GM12874 (cell line): Measurements from ENCODE around the gene MPC1.

Experiments used
- TF ChIP-seq, protein P1 (sequence below): IDR thresholded peaks from 2 replicates; pipeline ENCODE4 v1.5.1; 2011; ENCODE audit warnings: low read depth, mild to moderate bottlenecking, control low read depth, low read length, moderate library complexity; ENCODE audit not compliant: insufficient read depth

Gene MPC1

DNA sequence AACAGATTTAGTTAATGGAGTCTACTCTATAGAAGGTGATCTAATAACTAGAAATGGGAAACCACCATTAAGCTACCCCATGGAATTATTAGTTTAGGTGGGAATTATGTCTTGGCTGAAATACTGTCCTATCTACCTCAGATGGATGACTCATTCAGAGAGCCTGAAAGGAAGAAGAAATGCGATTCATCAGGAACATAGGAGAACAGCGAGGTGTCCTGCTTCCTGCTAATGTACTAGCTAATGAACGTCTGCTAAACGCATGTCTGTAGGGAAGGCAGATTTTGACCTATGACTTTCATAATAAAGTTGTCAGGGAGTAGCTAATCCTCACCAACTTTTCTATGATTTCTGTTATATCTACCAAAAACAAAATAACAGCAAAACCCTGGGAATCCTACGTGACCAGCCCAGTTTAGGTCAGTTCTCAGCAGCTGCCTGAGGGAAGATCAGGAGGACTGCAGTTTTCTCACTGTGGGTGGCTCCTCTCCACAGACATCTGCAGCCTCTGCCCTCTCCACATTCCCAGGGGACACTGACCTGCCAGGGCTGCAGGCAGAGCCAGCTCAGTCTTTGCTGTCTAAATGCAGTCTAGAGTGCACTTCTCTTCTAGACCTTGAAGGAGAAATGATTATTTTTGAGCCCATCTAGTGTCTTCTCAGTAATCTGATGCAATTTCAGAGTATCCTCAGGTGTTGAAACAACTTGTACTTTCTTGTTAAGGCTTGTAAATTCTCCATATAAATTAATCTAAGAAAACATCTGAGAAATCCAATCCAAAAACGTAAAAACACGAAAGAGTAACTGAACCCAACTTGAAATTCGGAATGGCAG is 22.3 kb downstream of the MPC1 start:
- TF ChIP-seq, protein P1, sequence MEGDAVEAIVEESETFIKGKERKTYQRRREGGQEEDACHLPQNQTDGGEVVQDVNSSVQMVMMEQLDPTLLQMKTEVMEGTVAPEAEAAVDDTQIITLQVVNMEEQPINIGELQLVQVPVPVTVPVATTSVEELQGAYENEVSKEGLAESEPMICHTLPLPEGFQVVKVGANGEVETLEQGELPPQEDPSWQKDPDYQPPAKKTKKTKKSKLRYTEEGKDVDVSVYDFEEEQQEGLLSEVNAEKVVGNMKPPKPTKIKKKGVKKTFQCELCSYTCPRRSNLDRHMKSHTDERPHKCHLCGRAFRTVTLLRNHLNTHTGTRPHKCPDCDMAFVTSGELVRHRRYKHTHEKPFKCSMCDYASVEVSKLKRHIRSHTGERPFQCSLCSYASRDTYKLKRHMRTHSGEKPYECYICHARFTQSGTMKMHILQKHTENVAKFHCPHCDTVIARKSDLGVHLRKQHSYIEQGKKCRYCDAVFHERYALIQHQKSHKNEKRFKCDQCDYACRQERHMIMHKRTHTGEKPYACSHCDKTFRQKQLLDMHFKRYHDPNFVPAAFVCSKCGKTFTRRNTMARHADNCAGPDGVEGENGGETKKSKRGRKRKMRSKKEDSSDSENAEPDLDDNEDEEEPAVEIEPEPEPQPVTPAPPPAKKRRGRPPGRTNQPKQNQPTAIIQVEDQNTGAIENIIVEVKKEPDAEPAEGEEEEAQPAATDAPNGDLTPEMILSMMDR, result no peak

GRCh38 chr6:166355552-166355951 is 27.2 kb downstream of the MPC1 start:
- TF ChIP-seq, protein P1, result no peak

- TF ChIP-seq, protein P1, result no peak
These were observed 27.8 kb downstream of the MPC1 start for GRCh38 chr6:166354965-166355364.

GRCh38 chr6:166354143-166354542 is 28.6 kb downstream of the MPC1 start:
- TF ChIP-seq, protein P1, result no peak

DNA sequence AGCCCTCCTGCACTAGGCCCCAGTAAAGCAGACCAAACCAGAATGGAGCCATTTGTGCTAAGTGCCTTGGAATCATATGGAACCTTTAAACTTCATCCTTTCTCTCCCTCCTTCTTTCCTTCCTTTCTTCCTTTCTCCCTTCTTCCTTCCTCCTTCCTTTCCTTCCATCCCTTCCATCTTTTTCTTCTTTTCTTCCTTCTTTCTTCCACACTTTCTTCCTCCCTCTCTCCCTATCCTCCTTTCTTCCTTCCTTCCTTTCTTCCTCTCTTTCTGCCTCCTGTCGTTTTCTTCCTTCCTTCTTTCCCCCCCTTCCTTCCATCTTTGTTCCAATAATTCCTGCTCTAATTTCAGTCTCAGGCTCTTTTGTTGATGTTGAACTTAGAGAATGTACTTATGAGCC is 29.2 kb downstream of the MPC1 start:
- TF ChIP-seq, protein P1, result no peak

DNA sequence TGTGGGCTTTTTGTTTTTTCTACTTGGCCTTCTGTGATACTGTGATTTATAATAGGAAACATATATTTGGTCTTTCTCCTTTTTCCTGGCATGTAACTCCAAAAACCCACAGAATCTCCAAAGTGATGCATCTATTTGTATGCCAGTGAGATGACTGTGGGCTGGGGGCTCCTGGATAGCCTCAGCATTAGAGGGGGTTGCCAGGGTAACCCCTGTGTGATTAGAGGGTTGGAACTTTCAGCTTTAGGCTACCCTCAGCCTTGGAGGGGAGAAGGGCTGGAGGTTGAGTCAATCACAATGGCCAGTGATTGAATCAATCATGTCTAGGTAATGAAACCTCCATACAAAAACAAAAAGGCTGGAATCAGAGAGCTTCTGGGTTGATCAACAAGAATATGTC is 29.8 kb downstream of the MPC1 start:
- TF ChIP-seq, protein P1, result no peak

DNA sequence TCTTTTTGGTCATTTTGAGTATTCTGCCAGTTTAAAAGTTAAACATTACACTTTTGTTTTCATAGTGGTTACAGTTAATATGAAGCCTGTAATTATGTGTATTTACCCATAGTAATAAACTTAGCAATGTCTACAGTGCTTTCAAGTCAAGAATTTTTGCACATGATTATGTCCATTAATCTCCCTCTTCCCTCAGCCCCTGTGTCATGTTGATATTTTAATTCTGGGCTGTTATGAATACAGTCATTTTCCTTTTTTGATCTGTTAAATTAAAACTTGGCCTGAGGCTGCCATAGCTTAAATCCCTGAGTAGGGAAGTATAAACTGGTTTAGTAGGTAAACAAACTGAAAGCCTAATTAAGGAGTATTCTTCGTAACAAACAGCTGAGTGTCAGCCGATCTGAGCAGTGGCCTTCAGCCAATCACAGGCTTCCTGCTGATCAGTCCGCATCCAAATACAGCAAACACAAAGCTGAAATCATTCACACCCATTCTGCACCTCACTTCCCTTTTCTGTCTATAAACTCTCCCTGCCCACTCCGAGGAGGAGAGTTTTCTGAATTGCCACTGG is 30.9 kb downstream of the MPC1 start:
- TF ChIP-seq, protein P1, result no peak
